Measurements from ENCODE around the gene FOCAD.

Gene FOCAD

DNA sequence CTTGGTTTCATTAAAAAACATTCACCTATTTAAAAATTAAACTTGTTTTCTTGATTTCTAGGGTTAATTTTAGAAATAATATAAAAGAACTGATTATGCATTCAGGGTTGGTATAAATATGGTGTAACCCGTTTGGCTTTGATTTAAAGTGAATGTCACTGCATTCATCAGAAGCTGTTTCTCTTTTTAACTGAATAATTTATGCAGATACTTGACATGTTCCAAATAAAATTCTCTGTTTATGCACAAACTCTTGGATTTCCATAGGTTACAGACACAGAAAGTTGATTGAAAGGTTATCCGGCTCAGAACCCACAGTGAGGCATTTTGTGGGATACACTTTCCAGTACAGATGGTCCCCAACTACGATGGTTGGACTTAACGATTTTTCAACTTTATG is 186.1 kb downstream of the FOCAD start:
- in situ Hi-C loops (cut with MboI; ENCODE audit: low sequenced_read_pairs): no loop called here

DNA sequence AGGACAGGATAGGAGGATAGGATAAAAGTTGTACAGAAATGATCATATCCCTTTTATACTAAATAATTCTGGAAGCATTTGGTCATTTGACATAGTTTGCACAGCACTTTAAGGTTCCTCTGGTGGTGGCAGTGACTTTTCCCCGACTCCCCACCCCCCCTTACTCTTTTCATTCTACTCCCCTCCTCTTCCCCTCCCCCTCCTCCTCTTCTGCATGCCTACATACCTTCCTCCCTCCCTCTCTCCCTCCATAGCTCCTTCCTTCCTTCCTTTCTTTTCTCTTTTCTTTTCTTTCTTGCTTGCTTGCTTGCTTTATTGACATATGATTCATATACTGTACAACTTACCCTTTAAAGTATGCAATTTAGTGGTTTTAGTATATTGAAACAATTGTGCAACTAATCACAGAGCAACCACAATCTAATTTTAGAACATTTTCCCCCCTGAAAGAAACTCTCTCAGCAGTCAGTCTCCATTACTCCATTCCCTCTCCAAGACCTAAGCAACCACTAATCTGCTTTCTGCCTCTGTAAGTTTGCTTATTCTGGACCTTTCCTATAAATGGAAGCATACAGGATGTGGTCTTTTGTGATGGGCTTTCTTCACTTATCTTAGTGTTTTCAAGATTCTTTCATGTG is 188.4 kb downstream of the FOCAD start:
- in situ Hi-C loops (cut with MboI; ENCODE audit: low sequenced_read_pairs): no loop called here

DNA sequence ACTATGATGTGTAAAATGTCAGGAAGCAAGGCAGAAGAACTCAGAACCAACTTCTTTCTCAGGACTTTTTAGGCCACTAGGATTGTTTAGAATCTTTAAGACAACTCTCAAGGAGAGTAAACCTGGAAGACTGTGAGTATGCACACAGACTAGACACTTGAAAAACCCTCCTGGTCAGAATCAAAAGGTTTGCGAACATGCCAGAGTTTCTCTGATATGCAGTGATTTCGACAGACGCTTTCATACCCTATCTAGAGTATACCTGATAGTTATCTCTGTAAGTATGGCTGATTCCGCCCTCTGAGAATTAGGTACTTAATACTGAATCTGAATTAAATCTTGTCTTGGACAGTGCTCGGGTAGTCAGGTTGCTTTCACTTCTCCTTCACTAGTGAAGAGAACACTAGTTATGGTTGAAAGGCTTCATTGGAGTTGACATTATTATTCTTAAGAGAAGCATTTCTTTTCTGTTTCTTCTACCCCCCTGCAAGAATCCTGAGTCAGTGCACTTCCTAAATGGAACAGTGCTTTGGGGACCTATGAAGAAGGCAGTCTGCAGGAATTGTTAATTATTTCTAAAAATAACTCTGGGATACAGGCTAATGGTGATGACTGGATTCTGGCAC is 189.3 kb downstream of the FOCAD start:
- in situ Hi-C loops (cut with MboI; ENCODE audit: low sequenced_read_pairs): no loop called here

GRCh38 chr9:20880271-20880670 is 196.2 kb downstream of the FOCAD start:
- in situ Hi-C loops (cut with MboI; ENCODE audit: low sequenced_read_pairs): no loop called here

DNA sequence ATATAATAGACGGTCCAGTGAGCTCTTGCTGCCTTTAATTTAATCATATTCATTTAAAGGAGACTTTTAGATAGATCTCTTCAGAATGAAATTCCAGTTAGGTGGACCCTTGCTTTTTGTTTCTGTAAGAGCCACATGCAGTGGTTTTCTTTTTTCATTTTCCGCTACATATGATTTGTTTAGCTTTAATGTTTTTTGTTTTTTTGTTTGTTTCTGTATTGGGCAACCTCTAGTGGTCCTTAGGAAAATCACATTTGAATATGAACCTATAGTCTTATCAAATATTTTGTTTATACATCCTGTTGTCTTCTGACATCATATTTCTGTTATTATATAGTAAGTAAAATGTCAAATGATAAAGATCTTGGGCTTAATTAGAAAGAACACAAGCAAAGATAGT is 196.6 kb downstream of the FOCAD start:
- in situ Hi-C loops (cut with MboI; ENCODE audit: low sequenced_read_pairs): no loop called here

GRCh38 chr9:20884985-20885593 is 201.0 kb downstream of the FOCAD start:
- in situ Hi-C loops (cut with MboI; ENCODE audit: low sequenced_read_pairs): no loop called here

DNA sequence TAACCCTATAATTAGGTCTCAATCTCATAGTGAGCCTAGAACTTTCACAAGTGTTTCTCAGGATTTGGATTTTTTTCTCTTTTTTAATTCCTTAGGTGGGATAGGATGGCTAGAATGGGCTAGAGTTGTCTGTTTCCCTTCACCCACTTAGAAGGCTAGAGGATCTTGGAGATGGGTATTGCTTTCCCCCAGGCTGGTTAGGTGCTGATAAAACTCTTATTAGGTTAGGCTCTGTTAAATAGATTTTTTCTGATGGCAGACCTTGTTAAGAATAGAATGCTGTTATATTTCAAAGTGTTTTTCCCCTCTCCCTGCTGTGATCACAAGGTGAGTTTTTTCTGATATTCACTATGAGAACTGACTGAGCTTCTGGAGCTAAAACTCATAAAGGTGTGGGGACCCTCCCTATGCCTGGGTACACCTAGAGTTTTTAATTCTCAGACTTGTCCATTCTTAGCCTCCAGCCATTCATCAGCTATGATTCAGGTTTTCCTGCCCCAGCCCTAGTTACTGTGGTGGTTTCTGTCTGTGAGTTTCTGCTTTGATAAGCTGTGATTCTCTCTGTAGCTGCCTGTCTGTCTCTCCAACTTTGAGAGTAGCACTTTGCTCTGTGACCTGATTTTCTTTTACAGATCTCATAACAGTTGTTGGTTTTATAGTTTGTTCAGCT is 215.0 kb downstream of the FOCAD start:
- in situ Hi-C loops (cut with MboI; ENCODE audit: low sequenced_read_pairs): no loop called here

GRCh38 chr9:20903212-20903611 is 219.2 kb downstream of the FOCAD start:
- in situ Hi-C loops (cut with MboI; ENCODE audit: low sequenced_read_pairs): no loop called here

DNA sequence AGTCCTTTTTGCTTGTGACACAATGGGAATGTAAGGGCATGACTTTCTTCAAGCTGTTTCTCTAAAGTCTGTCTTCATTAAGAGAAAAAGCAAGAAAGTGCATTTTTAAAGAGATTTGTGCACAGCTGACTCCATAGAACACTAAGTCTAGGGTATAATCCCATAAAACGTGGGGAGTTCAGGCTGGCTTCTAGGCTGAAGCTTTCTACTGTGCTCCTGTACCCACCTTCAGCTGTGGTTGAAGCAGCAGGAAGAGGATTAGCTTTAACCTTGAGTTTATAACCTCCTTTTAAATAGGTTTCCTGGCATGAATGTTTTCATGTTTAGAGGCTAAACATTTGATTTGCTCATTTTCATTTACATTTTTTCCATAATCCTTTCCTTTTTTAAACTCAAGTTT is 220.9 kb downstream of the FOCAD start:
- in situ Hi-C loops (cut with MboI; ENCODE audit: low sequenced_read_pairs): no loop called here

DNA sequence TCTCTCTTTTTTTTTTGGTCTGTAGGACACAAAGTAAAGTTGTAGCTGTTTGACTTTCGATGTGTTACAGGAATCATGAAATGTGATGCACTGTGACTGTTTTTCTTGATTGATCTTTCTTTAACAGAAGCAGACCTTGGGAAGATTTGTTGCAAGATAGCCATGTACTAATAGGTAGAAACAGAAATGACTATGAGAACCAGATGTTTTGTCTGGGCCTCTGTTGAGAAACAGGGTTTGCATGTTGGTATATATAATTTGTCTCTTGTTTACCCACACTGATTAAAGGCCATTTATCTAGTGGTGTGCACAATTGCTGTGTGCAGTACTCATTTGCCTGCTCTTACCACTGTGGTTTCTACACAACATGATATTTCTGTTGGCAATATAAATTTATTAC is 222.3 kb downstream of the FOCAD start:
- in situ Hi-C loops (cut with MboI; ENCODE audit: low sequenced_read_pairs): no loop called here

GRCh38 chr9:20908461-20908860 is 224.4 kb downstream of the FOCAD start:
- in situ Hi-C loops (cut with MboI; ENCODE audit: low sequenced_read_pairs): no loop called here

- in situ Hi-C loops (cut with MboI; ENCODE audit: low sequenced_read_pairs): no loop called here
These were observed 230.5 kb downstream of the FOCAD start for GRCh38 chr9:20914556-20914955.

DNA sequence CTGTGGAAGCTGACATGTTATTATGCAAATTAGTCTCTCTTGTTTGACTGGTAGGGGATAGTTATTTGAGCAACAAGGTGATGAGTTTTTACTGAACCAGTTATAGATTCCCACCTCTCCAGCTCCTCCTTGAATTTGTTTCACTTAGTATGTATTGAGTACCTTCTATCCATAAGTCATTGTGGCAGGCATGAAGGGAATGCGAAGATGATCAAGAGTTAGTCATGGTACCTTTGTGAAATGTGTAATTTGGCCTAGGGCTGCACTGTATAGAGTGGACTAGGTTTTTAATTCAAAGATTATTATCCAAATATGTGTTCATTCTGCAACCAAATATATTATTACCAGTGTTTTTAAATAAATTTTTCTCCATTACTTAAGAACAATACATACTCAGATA is 237.3 kb downstream of the FOCAD start:
- in situ Hi-C loops (cut with MboI; ENCODE audit: low sequenced_read_pairs): no loop called here

DNA sequence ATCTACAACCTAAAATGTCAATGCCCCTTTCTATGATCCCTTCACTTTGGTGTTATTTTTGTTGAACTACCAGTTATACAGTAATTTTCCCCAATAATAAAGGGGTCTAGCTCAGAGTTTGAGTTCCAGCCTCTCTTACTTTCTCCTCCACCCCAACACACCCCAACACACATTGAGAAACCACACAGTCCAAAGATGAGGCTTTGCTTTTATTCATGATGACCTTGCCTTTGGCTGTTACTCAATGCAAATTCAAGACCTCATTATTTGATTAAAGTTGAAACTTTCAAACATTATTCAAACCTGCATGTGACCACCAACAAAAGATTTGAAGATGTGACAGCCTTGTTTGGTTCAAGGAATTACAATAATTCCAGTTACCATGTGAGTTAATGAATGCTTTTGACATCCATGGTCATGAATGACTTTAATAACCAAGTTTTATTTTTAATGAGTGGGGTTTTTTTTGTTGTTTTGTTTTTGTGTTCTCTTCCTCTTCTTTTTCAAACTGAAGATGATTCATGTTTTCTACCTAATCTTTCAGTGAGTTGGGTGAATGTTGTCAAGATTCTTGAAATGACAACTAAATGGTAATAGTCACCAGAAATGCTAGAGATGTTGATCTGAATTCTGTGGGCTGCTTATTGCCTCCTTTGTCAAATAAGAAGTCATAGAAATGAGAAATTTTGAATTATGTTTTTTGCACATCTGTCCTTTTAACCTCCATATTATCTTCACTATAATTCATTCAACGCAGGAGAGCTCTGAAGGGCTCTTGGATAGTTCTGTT is 241.4 kb downstream of the FOCAD start:
- in situ Hi-C loops (cut with MboI; ENCODE audit: low sequenced_read_pairs): no loop called here

DNA sequence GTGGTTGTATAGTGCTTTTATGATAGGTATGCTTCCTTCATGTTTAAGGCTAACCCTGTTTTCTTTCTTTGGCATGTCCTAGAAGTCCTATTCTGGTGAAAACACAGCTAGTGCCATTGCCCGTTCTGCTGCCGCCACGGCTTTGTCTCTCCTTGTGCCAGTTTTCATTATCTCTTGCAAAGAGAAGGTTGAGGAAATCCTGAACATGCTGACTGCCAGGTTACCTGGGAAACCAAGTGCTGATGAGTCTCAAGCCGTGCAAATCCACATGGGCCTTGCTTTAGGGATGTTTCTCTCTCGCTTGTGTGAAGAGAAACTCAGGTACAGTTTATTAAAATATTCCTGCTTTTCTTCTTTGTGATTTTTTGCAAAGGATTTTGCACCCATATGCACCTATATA is 245.2 kb downstream of the FOCAD start:
- in situ Hi-C loops (cut with MboI; ENCODE audit: low sequenced_read_pairs): no loop called here

- in situ Hi-C loops (cut with MboI; ENCODE audit: low sequenced_read_pairs): no loop called here
These were observed 246.8 kb downstream of the FOCAD start for GRCh38 chr9:20930836-20931235.

GRCh38 chr9:20940447-20941173 is 256.6 kb downstream of the FOCAD start:
- in situ Hi-C loops (cut with MboI; ENCODE audit: low sequenced_read_pairs): no loop called here

DNA sequence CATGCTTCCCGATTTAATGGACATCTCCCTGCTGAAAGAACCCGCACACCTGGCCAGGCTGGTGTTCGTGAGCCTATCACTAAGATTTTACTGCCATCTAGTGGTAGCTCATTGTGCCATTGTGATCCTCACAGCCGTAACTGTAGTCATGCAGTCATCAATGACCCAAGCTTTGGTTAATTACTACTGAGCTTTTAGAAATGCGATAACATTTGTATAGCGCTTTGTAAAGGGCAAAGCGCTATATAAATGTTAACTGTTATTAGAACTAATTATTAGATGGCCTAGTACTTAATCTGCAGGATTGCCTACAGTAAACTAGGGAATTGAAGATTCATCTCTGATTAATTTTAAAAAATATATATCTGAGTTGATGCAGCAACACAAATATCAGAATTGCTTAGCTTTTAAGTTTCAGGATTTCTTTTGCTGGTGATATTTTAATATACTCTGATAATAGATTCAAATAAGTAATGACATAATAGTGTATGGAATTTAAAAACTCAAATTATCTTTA is 257.2 kb downstream of the FOCAD start:
- in situ Hi-C loops (cut with MboI; ENCODE audit: low sequenced_read_pairs): no loop called here

DNA sequence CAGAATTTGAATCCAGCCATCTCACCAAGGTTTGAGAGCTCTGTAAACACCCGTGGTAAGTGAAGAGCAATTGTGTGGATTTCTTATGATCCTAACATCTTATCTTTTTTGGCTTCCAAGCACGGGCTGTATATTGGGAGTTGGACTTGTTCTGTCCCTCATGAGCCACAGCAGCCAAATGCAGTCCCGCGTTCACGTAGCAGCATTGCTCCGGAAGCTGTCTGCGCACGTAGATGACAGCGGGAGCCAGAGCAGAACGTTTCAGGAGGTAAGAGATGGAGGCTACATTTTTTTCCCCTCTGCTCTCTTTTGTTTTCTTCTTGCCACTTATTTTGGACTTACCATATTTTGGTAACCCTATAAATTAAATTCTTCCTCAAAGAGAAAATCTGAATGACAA is 260.4 kb downstream of the FOCAD start:
- in situ Hi-C loops (cut with MboI; ENCODE audit: low sequenced_read_pairs): no loop called here

- in situ Hi-C loops (cut with MboI; ENCODE audit: low sequenced_read_pairs): no loop called here
These were observed 261.2 kb downstream of the FOCAD start for GRCh38 chr9:20945269-20945668.
